ENCODE measurements around the gene CYP8B1. TPM values are rescaled to one million over a fixed set of nuclear protein-coding genes. Genes with fewer than 3 reads are reported as not detected.

The CYP8B1 gene
- total RNA-seq, 2 donors from 2014 or later = not detected

DNA sequence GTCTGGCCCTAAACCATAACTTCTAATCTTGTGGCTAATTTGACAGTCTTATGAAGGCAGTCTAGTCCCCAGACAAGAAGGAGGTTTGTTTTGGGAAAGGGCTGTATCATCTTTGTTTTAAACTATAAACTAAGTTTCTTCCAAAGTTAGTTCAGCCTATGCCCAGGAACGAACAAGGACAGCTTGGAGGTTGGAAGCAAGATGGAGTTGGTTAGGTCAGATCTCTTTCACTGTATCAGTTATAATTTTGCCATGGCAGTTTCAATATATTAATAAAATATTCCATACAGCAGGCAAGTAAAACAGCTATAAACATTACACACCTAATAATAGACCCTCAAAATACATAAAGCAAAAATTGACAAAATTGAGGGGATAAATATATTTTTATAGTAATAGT is 17.1 kb upstream of the CYP8B1 start:
- Histone ChIP-seq H3K27me3 (replicated peaks; ENCODE audit: insufficient read depth) (no peaks in the 10 kb centered on the region), H3K27ac (no peak overlapping the region), H3K9me3 (no peaks in the 10 kb centered on the region), H3K36me3 (no peaks in the 10 kb centered on the region), H3K4me1 (replicated peaks) (no peaks in the 10 kb centered on the region), H3K4me3 (no peak overlapping the region)
- intact Hi-C loops (cut with DNase I) = no loop called here
- DNase-seq (ENCODE audit: low spot score) = no peak
- no peak for TF ChIP-seq CTCF (IDR thresholded peaks at IDR 0.05)
- no peak for TF ChIP-seq POLR2A (IDR thresholded peaks at IDR 0.05)
- TF ChIP-seq POLR2AphosphoS5 (IDR thresholded peaks at IDR 0.05) = no peak
- 92% methylated on average over 1 of the region's 1 CpG for WGBS

GRCh38 chr3:42892169-42892568 is 16.5 kb upstream of the CYP8B1 start:
- TF ChIP-seq POLR2A (IDR thresholded peaks at IDR 0.05) = no peak
- TF ChIP-seq CTCF (IDR thresholded peaks at IDR 0.05) = no peak
- TF ChIP-seq POLR2AphosphoS5 (IDR thresholded peaks at IDR 0.05) = no peak
- no peak overlapping the region for H3K27ac ChIP-seq
- 88% methylated on average over 1 of the region's 1 CpG for WGBS
- intact Hi-C loops (cut with DNase I) = no loop called here
- no peak overlapping the region for H3K4me3 ChIP-seq
- H3K4me1 ChIP-seq (replicated peaks) = no peaks in the 10 kb centered on the region
- no peaks in the 10 kb centered on the region for H3K27me3 ChIP-seq (replicated peaks; ENCODE audit: insufficient read depth)
- H3K9me3 ChIP-seq = no peaks in the 10 kb centered on the region
- no peaks in the 10 kb centered on the region for H3K36me3 ChIP-seq
- DNase-seq (ENCODE audit: low spot score) = no peak

GRCh38 chr3:42891042-42891441 is 15.4 kb upstream of the CYP8B1 start:
- Histone ChIP-seq H3K4me1 (replicated peaks) (no peaks in the 10 kb centered on the region), H3K27ac (no peak overlapping the region), H3K4me3 (no peak overlapping the region), H3K27me3 (replicated peaks; ENCODE audit: insufficient read depth) (no peaks in the 10 kb centered on the region), H3K9me3 (no peaks in the 10 kb centered on the region), H3K36me3 (no peaks in the 10 kb centered on the region)
- intact Hi-C loops (cut with DNase I) = no loop called here
- TF ChIP-seq CTCF (IDR thresholded peaks at IDR 0.05) (no peak), POLR2AphosphoS5 (IDR thresholded peaks at IDR 0.05) (no peak), POLR2A (IDR thresholded peaks at IDR 0.05) (no peak)
- WGBS = 57% methylated on average over 2 of the region's 2 CpGs
- no peak for DNase-seq (ENCODE audit: low spot score)

- H3K4me3 ChIP-seq = no peak overlapping the region
- H3K4me1 ChIP-seq (replicated peaks) = no peaks in the 10 kb centered on the region
- DNase-seq (ENCODE audit: low spot score) = no peak
- no peaks in the 10 kb centered on the region for H3K27me3 ChIP-seq (replicated peaks; ENCODE audit: insufficient read depth)
- WGBS = 94% methylated on average over 3 of the region's 3 CpGs
- TF ChIP-seq POLR2A (IDR thresholded peaks at IDR 0.05) = no peak
- TF ChIP-seq POLR2AphosphoS5 (IDR thresholded peaks at IDR 0.05) = no peak
- no peak for TF ChIP-seq CTCF (IDR thresholded peaks at IDR 0.05)
- intact Hi-C loops (cut with DNase I) = no loop called here
- no peaks in the 10 kb centered on the region for H3K9me3 ChIP-seq
- H3K27ac ChIP-seq = no peak overlapping the region
- no peaks in the 10 kb centered on the region for H3K36me3 ChIP-seq
Measured at GRCh38 chr3:42887084-42887483, 11.4 kb upstream of the CYP8B1 start.

DNA sequence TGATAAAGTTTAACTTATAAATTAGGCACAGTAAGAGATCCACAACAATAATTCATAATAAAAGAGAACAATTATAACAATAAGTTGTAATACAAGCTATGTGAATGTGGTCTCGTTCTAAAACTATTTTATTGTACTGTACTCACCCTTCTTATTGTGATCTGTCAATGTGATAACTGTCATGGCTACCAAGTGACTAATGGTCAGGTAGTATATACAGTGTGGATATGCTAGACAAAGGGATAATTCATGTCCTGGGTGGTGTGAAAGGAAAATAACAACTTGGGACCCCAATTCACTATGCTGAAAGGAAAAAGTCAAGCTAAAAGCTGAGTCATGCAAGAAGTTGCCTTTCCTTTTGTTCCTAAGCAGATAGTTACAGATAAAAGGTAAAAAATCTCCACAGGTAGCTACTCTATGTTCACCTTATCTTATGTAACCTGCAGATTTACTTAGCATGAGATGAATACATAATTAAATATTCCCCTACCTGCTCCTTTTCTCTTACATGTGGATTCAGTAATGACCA is 10.7 kb upstream of the CYP8B1 start:
- DNase-seq (ENCODE audit: low spot score) = no peak
- TF ChIP-seq POLR2AphosphoS5 (IDR thresholded peaks at IDR 0.05) (no peak), CTCF (IDR thresholded peaks at IDR 0.05) (no peak), POLR2A (IDR thresholded peaks at IDR 0.05) (no peak)
- no peak overlapping the region for H3K4me3 ChIP-seq
- WGBS = 56% methylated on average over 1 of the region's 1 CpG
- H3K27me3 ChIP-seq (replicated peaks; ENCODE audit: insufficient read depth) = no peaks in the 10 kb centered on the region
- intact Hi-C loops (cut with DNase I) = no loop called here
- H3K4me1 ChIP-seq (replicated peaks) = no peaks in the 10 kb centered on the region
- no peak overlapping the region for H3K27ac ChIP-seq
- H3K36me3 ChIP-seq = no peaks in the 10 kb centered on the region
- H3K9me3 ChIP-seq = no peaks in the 10 kb centered on the region

All from prostate gland (tissue), 2 donors.